C4-2B (cell line): ENCODE measurements around the gene PPP2R5C.
A peak's percentile ranks its signal among the peaks of the same experiment; 100 is the strongest.

ENCODE experiments used
- H3K27ac ChIP-seq: fragments of 450-650 bp; 2 replicates; pipeline ENCODE4 v1.5.1; 2017
- ZFX ChIP-seq: fragments of 450-650 bp; IDR thresholded peaks from 2 replicates; pipeline ENCODE4 v1.6.1; 2017
- TF ChIP-seq, protein P1 (sequence below): fragments of 450-650 bp; conservative IDR thresholded peaks from 2 replicates; pipeline ENCODE4 v1.5.1; 2017; ENCODE audit warnings: mild to moderate bottlenecking

The PPP2R5C gene

DNA sequence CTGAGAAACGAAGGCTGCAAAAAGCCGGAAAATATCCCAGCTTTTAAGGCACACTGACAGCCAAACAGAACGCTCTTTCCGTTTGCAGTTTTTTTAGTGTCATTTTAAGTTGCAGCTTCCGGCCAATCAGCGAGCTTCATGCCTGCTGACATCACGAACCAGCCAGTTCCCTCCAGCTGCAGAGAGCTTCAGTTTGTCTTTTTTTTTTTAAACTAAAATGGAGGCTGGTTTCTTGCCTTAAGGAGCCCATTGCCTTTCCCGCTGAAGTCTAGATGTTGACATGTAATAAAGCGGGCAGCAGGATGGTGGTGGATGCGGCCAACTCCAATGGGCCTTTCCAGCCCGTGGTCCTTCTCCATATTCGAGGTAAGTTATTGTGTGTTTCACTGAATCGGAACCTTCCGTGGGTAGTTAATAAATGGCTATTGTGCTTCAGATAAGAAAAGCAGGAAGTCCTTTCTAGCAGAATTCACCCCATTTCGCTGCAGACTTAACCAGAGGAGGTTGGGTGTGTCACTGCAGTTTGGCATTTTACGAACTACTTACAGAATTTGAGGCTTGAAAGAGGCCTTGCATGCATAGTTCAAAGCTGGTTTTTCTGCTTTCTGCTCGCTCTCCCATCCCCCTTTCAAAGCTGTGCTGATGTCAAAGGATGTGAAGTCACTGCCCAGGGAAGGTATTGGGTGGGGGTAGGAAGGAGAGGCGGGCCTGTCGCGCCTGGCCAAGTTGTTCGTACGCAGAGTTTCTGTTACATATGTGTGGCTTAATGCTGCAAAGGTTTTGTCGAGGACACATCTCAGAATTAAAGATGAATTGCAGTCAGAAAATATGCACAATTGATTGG lies 48.4 kb downstream of the PPP2R5C start:
- TF ChIP-seq, protein P1, sequence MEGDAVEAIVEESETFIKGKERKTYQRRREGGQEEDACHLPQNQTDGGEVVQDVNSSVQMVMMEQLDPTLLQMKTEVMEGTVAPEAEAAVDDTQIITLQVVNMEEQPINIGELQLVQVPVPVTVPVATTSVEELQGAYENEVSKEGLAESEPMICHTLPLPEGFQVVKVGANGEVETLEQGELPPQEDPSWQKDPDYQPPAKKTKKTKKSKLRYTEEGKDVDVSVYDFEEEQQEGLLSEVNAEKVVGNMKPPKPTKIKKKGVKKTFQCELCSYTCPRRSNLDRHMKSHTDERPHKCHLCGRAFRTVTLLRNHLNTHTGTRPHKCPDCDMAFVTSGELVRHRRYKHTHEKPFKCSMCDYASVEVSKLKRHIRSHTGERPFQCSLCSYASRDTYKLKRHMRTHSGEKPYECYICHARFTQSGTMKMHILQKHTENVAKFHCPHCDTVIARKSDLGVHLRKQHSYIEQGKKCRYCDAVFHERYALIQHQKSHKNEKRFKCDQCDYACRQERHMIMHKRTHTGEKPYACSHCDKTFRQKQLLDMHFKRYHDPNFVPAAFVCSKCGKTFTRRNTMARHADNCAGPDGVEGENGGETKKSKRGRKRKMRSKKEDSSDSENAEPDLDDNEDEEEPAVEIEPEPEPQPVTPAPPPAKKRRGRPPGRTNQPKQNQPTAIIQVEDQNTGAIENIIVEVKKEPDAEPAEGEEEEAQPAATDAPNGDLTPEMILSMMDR, result no peak
- TF ChIP-seq ZFX, result peak; percentile 64

DNA sequence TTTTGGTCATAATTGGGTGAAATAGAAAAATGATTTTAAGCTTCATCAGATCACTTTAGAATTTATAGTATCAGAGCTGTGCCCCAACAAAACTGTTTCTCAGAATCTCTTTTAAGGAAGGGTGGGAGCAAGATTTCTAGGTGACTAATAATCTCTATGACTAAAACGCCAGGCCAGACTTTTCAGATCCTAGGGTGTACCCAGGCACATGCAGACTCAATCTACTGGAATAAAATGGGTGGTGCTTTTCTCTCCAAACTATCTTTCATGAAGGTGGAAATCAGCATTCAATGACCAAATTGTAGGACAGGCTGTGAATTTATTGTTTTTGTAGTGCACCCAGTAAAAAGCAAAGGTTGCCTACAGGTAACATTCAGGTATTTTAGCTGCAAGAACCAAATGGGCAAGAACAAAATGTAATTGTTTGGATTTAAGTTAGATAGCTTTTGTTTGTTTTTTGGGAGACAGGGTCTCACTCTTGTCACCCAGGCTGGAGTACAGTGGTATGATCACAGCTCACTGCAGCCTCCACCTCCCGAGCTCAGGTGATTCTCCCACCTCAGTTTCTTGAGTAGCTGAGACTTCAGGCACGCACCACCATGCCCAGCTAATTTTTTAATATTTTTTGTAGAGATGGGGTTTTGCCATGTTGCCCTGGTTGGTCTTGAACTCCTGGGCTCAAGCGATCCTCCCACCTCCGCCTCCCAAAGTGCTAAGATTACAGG lies 49.5 kb downstream of the PPP2R5C start:
- TF ChIP-seq, protein P1, result no peak
- no peak for TF ChIP-seq ZFX
- no peak overlapping the region; the same call in 1 of the 2 replicates for H3K27ac ChIP-seq

More for the DNA sequence above, 48.4 kb downstream of the PPP2R5C start:
- H3K27ac ChIP-seq, result peak overlapping the region; percentile 96

DNA sequence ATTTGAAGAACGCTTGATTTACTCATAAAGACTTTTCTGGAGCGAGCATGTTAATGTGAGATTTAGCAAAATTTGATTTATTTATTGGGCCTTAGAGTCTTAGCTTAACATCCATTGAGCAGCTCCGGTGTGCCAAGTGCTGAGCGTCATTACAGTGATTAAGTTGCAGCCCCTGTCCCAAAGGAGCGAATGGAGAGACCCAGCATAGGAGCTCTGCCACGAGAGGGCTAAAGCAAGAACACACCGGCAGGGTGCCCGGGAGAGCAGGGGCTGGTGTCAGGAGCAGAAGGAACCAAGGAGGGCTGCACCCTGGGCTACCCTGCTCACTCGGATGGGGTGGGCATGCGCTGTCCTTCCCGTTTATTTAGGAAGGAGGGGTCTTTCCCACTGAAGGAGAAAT lies 50.6 kb downstream of the PPP2R5C start:
- TF ChIP-seq, protein P1, result no peak
- no peak for TF ChIP-seq ZFX

DNA sequence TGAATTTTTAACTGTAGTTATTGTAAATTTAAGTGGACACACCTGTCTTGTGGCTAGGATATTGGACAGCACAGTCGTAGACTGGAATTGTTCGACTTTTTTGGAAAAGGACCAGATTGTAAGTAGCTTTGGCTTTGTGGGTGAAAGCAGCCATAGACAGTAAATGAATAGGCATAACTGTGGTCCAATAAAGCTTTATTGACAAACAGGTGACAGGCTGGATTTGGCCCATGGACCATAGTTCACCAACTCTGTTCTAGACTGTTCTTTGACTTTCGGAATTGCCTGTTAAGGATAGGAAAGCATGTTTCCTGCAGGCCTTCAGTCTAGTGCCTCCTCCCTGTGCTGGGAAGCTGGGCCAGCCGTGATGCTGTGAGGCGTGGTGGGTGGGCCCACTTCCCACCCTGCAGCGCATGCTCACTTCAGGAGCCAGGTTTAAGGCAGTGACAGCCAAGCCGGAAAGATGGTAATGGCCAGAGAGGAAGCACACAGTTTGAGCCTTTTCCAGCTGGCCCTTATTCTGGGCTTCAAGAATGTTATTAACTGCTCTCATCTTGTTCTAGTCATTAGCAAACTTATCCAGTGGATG lies 51.8 kb downstream of the PPP2R5C start:
- TF ChIP-seq, protein P1, result no peak
- no peak for TF ChIP-seq ZFX
- H3K27ac ChIP-seq, result no peak overlapping the region

More for the DNA sequence above, 50.6 kb downstream of the PPP2R5C start:
- no peak overlapping the region for H3K27ac ChIP-seq

DNA sequence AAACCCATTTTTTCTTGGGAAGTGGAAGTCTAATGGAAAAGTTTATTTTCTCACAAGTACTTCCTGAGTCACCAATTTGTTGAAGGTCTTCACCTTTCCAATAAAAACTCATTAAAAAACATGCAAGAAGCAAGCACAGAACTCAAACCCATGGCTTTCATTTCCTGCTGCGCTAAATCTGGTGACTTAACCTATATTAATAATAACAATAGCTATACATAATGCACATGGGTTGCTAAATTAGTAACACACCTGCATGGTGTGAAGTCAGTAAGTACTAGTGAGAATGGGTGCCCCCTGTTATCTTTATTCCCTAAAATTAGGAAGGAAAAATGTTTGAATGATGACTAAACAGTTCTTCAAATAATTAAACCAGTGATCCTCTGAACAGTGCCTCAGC lies 52.3 kb downstream of the PPP2R5C start:
- TF ChIP-seq, protein P1, result no peak
- TF ChIP-seq ZFX, result no peak
- no peak overlapping the region for H3K27ac ChIP-seq

DNA sequence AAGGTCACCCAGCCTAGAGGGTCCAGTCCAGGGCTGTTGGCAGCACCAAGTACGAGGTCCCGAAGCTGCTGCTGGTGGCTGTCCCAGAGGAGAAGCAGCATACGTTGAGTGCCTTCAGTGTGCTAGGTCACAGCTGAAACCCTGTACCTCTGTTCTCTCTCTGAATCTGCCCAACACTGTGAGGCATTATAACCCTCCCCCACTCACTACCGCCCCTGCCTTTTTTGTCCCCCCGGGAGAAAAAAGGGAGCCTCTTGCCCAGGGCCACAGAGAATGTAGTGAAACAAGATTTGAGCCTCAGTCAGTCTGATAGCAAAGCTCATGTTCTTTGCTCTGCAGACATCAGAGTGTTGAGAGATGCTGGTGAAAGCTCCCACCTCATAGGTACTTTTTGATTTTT lies 53.4 kb downstream of the PPP2R5C start:
- TF ChIP-seq ZFX, result no peak
- TF ChIP-seq, protein P1, result no peak
- H3K27ac ChIP-seq, result no peak overlapping the region; the same call in 1 of the 2 replicates
